Esophagus squamous epithelium (tissue), 5 donors: ENCODE data around the gene PHC2. TPM values are rescaled to one million over a fixed set of nuclear protein-coding genes. Genes with fewer than 3 reads are reported as not detected.
A peak's percentile ranks its signal among the peaks of the same experiment; 100 is the strongest.

Experiments used
- DNase-seq: peaks from one replicate; lab custom pipeline; 2025; lab: John Stamatoyannopoulos, UW
- H3K27ac ChIP-seq, 4 donors: fragments of 200-600 bp; sonication (generic); one replicate each; pipeline ENCODE4 v1.5.1; 2016 to 2019; ENCODE audit warnings: mild to moderate bottlenecking in 1 of 4
- H3K27me3 ChIP-seq, 4 donors: fragments of 200-600 bp; sonication (generic); 1 replicate in 3 of 4; 2 replicates in 1 of 4; pipeline versions ENCODE4 v1.5.1 to v1.6.0; 2017 to 2021; ENCODE audit warnings: antibody characterized with exemption in 1 of 4
- H3K36me3 ChIP-seq, 3 donors: fragments of 200-600 bp; sonication (generic); one replicate each; pipeline ENCODE4 v1.5.1; 2016 to 2019
- H3K4me1 ChIP-seq, 3 donors: fragments of 200-600 bp; sonication (generic); one replicate each; pipeline ENCODE4 v1.5.1; 2017 to 2019
- H3K4me3 ChIP-seq, 4 donors: fragments of 200-600 bp; sonication (generic); 1 replicate in 3 of 4; 2 replicates in 1 of 4; pipeline ENCODE4 v1.5.1; 2016 to 2019; ENCODE audit warnings: mild to moderate bottlenecking in 2 of 4, moderate library complexity in 1 of 4
- H3K9me3 ChIP-seq, 3 donors: fragments of 200-600 bp; sonication (generic); one replicate each; pipeline ENCODE4 v1.5.1; 2016 to 2019
- CTCF ChIP-seq, 6 experiments: fragments of 450-650 bp in 4 of 6; fragments of 200-600 bp in 2 of 6; sonication (generic) in 2 of 6; IDR thresholded peaks; one replicate each; pipeline ENCODE4 v1.5.1; 2016 to 2019; ENCODE audit warnings: antibody characterized with exemption in 6 of 6, mild to moderate bottlenecking in 4 of 6, moderate library complexity in 4 of 6
- POLR2A ChIP-seq, 4 donors: fragments of 450-650 bp; IDR thresholded peaks; one replicate each; pipeline ENCODE4 v1.6.1; 2017; ENCODE audit warnings: antibody characterized with exemption in 4 of 4, mild to moderate bottlenecking in 4 of 4, moderate library complexity in 3 of 4
- WGBS, 2 donors: methylation state at CpG; one replicate each; pipeline ENCODE4 v1.1.5; 2018; 5-methylcytosine and 5-hydroxymethylcytosine counted together
- intact Hi-C: fragments of 100-400 bp; cut with DNase I; formaldehyde crosslinking; loops from one replicate; pipeline ENCODE4 v1.15.0; 2022
- total RNA-seq, 4 donors: library from RNA; depleted of rRNA; stranded (reverse); fragments of >200 nt; gene quantifications; one replicate each; pipeline ENCODE4 v1.1.0, GENCODE V29; 2016
- donor health status: DM: yes; HTN: yes; CAD: no.

The PHC2 gene
- total RNA-seq, 4 donors from 2014 or later, result 27.4 to 92.1 (median 50.6) TPM

- intact Hi-C loops, result no loop called here
- TF ChIP-seq POLR2A (IDR thresholded peaks at IDR 0.05), result no peak
- TF ChIP-seq CTCF (IDR thresholded peaks at IDR 0.05), result no peak
- Histone ChIP-seq H3K27ac (peak overlapping the region in 3 of 4 donors; percentile 83 to 86 (median 84)), H3K27me3 (no peaks in the 10 kb centered on the region), H3K9me3 (no peaks in the 10 kb centered on the region), H3K4me1 (peaks cover 0 to 53% (median 9%) of the 10 kb centered on the region in 3 donors), H3K36me3 (no peaks in the 10 kb centered on the region), H3K4me3 (no peak overlapping the region)
- WGBS, 2 donors, result 75 to 78% methylated on average over 4 of the region's 4 CpGs
- DNase-seq, result no peak
Observed at GRCh38 chr1:33471416-33471815, 40.5 kb upstream of the PHC2 start.

GRCh38 chr1:33470495-33471012 is 39.7 kb upstream of the PHC2 start:
- DNase-seq, result peak; percentile 17
- TF ChIP-seq POLR2A (IDR thresholded peaks at IDR 0.05), result no peak
- peak; percentile 71 to 89 (median 79) for TF ChIP-seq CTCF (IDR thresholded peaks at IDR 0.05)
- WGBS, 2 donors, result 1 to 3% methylated on average over 11 of the region's 11 CpGs
- no peaks in the 10 kb centered on the region for H3K9me3 ChIP-seq
- no peak overlapping the region for H3K4me3 ChIP-seq
- no peaks in the 10 kb centered on the region for H3K36me3 ChIP-seq
- H3K27ac ChIP-seq, result peak overlapping the region in 3 of 4 donors; percentile 33 to 86 (median 84)
- H3K27me3 ChIP-seq, result no peaks in the 10 kb centered on the region
- H3K4me1 ChIP-seq, result peaks cover 0 to 58% (median 9%) of the 10 kb centered on the region in 3 donors
- intact Hi-C loops, result no loop called here

GRCh38 chr1:33469691-33470090 is 38.8 kb upstream of the PHC2 start:
- Histone ChIP-seq H3K27me3 (no peaks in the 10 kb centered on the region), H3K9me3 (no peaks in the 10 kb centered on the region), H3K4me3 (no peak overlapping the region), H3K27ac (peak overlapping the region in 1 of 4 donors; percentile 47), H3K4me1 (peaks cover 0 to 58% (median 9%) of the 10 kb centered on the region in 3 donors), H3K36me3 (no peaks in the 10 kb centered on the region)
- intact Hi-C loops, result loop anchor here (5.0 to 10.0 kb wide), 2 partner anchors 95 to 172 kb away; no protein-coding TSS in a partner anchor
- no peak for DNase-seq
- 93 to 96% methylated on average over 2 of the region's 2 CpGs for WGBS, 2 donors
- TF ChIP-seq CTCF (IDR thresholded peaks at IDR 0.05), result no peak
- TF ChIP-seq POLR2A (IDR thresholded peaks at IDR 0.05), result no peak

GRCh38 chr1:33468967-33469366 is 38.1 kb upstream of the PHC2 start:
- no peaks in the 10 kb centered on the region for H3K36me3 ChIP-seq
- H3K27me3 ChIP-seq, result no peaks in the 10 kb centered on the region
- no peaks in the 10 kb centered on the region for H3K9me3 ChIP-seq
- peaks cover 0 to 54% (median 9%) of the 10 kb centered on the region in 3 donors for H3K4me1 ChIP-seq
- DNase-seq, result no peak
- peak overlapping the region in 2 of 4 donors; percentile 4 to 47 for H3K27ac ChIP-seq
- TF ChIP-seq CTCF (IDR thresholded peaks at IDR 0.05), result no peak
- TF ChIP-seq POLR2A (IDR thresholded peaks at IDR 0.05), result no peak
- intact Hi-C loops, result loop anchor here (5.0 to 10.0 kb wide), 2 partner anchors 94 to 172 kb away; no protein-coding TSS in a partner anchor
- no peak overlapping the region for H3K4me3 ChIP-seq
- WGBS, 2 donors, result 68 to 73% methylated on average over 3 of the region's 3 CpGs

GRCh38 chr1:33468531-33468930 is 37.6 kb upstream of the PHC2 start:
- no peak for DNase-seq
- 82 to 100% methylated on average over 1 to 2 of the region's 4 CpGs for WGBS, 2 donors
- TF ChIP-seq CTCF (IDR thresholded peaks at IDR 0.05), result no peak
- TF ChIP-seq POLR2A (IDR thresholded peaks at IDR 0.05), result no peak
- intact Hi-C loops, result loop anchor here (5.0 to 10.0 kb wide), 2 partner anchors 94 to 171 kb away; no protein-coding TSS in a partner anchor
- peaks cover 0 to 49% (median 9%) of the 10 kb centered on the region in 3 donors for H3K4me1 ChIP-seq
- H3K4me3 ChIP-seq, result no peak overlapping the region
- H3K36me3 ChIP-seq, result no peaks in the 10 kb centered on the region
- H3K27me3 ChIP-seq, result no peaks in the 10 kb centered on the region
- no peak overlapping the region for H3K27ac ChIP-seq
- no peaks in the 10 kb centered on the region for H3K9me3 ChIP-seq
